Measurements from ENCODE around the gene NAP1L4. TPM values are rescaled to one million over a fixed set of nuclear protein-coding genes. Genes with fewer than 3 reads are reported as not detected.

Gene NAP1L4
- polyA plus RNA-seq, 1 donor, result 116 TPM

GRCh38 chr11:3002351-3002861 is 10.3 kb upstream of the NAP1L4 start:
- DNase-seq, result no peak
- Histone ChIP-seq H3K4me1 (ENCODE audit: control insufficient read depth, insufficient read depth, low read length) (no peaks in the 10 kb centered on the region), H3K4me3 (ENCODE audit: low read length) (no peak overlapping the region), H3K27ac (ENCODE audit: low read length) (no peak overlapping the region), H3K9me3 (ENCODE audit: control insufficient read depth, low read depth, low read length) (no peaks in the 10 kb centered on the region), H3K27me3 (ENCODE audit: control insufficient read depth, insufficient read depth, low read length) (no peaks in the 10 kb centered on the region), H3K36me3 (ENCODE audit: control insufficient read depth, insufficient read depth, low read length) (peaks cover 68% of the 10 kb centered on the region)
- no CpG with 5 or more reads among the region's 8 CpGs for WGBS (ENCODE audit: insufficient coverage, low lambda C conversion rate)

DNA sequence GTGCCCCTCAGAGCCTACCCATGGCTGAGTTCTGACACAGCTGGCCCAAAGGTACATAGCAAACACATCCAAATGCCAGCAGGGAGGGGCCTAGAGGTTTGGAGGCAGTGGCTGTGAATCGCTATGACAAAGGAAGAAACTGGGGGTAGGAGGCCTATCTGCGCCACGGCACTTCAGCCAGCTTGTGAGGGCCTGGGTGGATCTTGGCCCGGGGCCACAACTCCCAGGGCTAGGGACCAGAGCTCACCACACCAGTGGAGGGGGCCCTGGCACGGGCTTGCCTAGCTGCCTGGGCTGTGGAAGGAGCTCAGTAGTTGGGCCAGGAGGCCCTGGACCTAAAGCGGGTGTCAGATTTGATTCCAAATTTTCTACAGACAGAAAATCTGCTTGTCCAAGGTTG is 9.4 kb upstream of the NAP1L4 start:
- no peak overlapping the region for H3K27ac ChIP-seq (ENCODE audit: low read length)
- DNase-seq, result no peak
- WGBS (ENCODE audit: insufficient coverage, low lambda C conversion rate), result no CpG with 5 or more reads among the region's 6 CpGs
- H3K27me3 ChIP-seq (ENCODE audit: control insufficient read depth, insufficient read depth, low read length), result no peaks in the 10 kb centered on the region
- peaks cover 61% of the 10 kb centered on the region for H3K36me3 ChIP-seq (ENCODE audit: control insufficient read depth, insufficient read depth, low read length)
- H3K4me1 ChIP-seq (ENCODE audit: control insufficient read depth, insufficient read depth, low read length), result no peaks in the 10 kb centered on the region
- no peak overlapping the region for H3K4me3 ChIP-seq (ENCODE audit: low read length)
- no peaks in the 10 kb centered on the region for H3K9me3 ChIP-seq (ENCODE audit: control insufficient read depth, low read depth, low read length)

DNA sequence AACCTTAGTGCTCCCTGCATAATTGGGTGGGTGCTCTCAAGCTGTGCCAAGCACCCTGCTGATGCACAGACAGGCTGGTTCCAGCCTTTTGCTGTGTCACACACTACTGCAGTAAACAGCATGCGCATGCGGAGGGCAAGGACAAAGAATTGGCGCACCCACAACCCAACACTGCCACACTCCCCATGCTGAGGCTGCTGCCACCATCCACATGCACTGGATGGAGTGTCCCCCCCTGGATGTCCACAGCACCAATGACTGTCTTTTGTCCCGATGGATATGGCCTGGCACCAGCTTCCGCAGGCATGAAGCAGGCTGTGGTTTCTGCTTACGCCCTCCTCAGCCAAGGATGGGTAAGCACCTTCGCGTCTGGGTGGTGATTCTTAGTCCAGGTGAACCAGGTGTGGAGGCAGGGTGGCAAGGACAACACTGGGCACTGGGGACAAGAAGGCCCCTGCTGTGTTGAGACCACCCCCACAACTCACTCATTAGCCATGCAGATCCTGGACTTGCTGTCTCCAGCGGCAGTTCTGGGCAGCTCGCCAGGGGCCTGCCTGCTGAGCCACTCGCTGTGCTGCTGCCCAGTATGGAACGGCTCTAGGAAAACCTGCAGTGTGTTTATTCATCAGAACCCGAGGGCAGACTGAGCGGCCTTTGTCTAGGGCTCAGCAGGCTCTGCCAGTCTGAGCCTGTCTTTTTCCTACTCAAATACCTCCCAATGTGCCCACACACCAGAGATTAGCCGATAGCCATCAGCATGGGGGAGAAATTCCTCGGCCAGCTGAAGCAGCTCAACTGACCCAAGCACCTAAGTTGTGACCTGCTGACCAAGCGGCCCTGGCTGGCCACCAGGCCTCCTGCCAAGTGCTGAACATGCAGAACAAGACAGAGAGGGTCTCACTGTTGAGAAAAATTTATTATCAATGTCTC is 8.2 kb upstream of the NAP1L4 start:
- no peaks in the 10 kb centered on the region for H3K9me3 ChIP-seq (ENCODE audit: control insufficient read depth, low read depth, low read length)

DNA sequence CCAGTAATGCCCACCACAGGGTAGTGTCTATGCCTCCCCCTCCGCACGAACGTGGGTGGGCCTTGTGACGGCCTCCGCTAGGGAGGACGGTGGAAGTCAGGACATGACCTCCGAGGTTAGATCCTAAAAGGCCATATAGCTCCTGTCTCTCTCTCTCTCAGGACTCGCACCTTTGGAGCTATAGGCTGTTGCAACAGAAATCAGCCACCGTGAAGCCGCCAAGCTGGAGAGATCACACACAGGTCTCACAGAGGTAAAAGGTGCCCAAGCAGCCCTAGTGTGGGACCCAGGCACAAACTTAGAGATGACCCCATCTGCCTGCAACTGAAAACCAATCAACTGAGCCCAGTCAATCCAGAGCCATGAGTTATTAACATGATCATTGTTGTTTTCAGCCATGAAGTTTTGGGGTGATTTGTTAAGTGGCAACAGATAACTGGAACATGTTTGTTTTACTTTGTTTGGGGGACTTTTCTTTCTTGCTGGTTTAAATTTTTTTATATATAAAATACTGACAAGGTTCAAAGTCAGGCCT is 7.4 kb upstream of the NAP1L4 start:
- peaks cover 48% of the 10 kb centered on the region for H3K36me3 ChIP-seq (ENCODE audit: control insufficient read depth, insufficient read depth, low read length)
- no peak for DNase-seq
- no peaks in the 10 kb centered on the region for H3K4me1 ChIP-seq (ENCODE audit: control insufficient read depth, insufficient read depth, low read length)
- H3K4me3 ChIP-seq (ENCODE audit: low read length), result no peak overlapping the region
- H3K27ac ChIP-seq (ENCODE audit: low read length), result no peak overlapping the region
- H3K9me3 ChIP-seq (ENCODE audit: control insufficient read depth, low read depth, low read length), result no peaks in the 10 kb centered on the region
- H3K27me3 ChIP-seq (ENCODE audit: control insufficient read depth, insufficient read depth, low read length), result no peaks in the 10 kb centered on the region
- no CpG with 5 or more reads among the region's 10 CpGs for WGBS (ENCODE audit: insufficient coverage, low lambda C conversion rate)

More for the DNA sequence above, 8.2 kb upstream of the NAP1L4 start:
- Histone ChIP-seq H3K4me1 (ENCODE audit: control insufficient read depth, insufficient read depth, low read length) (no peaks in the 10 kb centered on the region), H3K36me3 (ENCODE audit: control insufficient read depth, insufficient read depth, low read length) (peaks cover 50% of the 10 kb centered on the region), H3K27me3 (ENCODE audit: control insufficient read depth, insufficient read depth, low read length) (no peaks in the 10 kb centered on the region), H3K27ac (ENCODE audit: low read length) (no peak overlapping the region), H3K4me3 (ENCODE audit: low read length) (no peak overlapping the region)
- WGBS (ENCODE audit: insufficient coverage, low lambda C conversion rate), result no CpG with 5 or more reads among the region's 17 CpGs
- peak in 1 of 2 donors; percentile 34 for DNase-seq

DNA sequence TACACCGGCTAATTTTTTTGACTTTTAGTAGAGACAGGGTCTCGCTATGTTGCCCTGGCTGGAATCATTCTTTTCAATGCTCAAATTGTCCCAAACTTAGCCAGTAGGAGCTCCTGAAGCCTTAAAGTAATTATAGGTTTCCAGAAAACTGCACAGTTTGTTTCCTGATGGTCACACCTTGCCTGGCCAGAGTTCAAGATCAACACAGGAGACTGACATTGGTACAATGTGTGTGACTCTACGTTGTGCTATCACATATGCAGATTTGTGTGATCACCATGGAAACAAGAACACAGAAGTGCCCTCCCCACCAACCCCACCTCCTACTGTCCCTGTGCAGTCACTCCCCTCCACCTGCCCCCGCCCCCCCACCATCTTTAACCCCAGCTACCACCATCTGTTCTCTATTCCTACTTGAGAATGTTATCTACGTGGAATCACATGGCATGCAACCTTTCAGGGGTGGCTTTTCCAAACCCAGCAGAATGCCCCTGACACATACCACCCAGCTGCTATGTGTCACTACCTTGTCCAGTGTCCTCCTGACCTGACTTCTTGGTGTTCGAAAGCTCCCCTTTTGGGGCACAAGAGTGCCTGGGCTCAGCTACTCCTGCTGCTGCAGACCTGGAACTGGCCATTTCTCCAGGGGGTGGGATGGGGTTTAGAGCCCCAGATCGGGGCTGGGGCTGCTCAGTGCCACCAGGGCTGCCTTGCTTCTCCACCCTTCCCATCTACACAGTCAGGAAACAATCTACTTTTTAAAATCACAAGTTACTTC is 6.1 kb upstream of the NAP1L4 start:
- Histone ChIP-seq H3K36me3 (ENCODE audit: control insufficient read depth, insufficient read depth, low read length) (peaks cover 36% of the 10 kb centered on the region), H3K4me3 (ENCODE audit: low read length) (no peak overlapping the region), H3K4me1 (ENCODE audit: control insufficient read depth, insufficient read depth, low read length) (no peaks in the 10 kb centered on the region), H3K27ac (ENCODE audit: low read length) (no peak overlapping the region), H3K9me3 (ENCODE audit: control insufficient read depth, low read depth, low read length) (no peaks in the 10 kb centered on the region), H3K27me3 (ENCODE audit: control insufficient read depth, insufficient read depth, low read length) (no peaks in the 10 kb centered on the region)
- WGBS (ENCODE audit: insufficient coverage, low lambda C conversion rate), result no CpG with 5 or more reads among the region's 7 CpGs
- peak in 1 of 2 donors; percentile 11 for DNase-seq

GRCh38 chr11:2997406-2997805 is 5.3 kb upstream of the NAP1L4 start:
- no peak for DNase-seq
- H3K36me3 ChIP-seq (ENCODE audit: control insufficient read depth, insufficient read depth, low read length), result peaks cover 27% of the 10 kb centered on the region
- H3K27ac ChIP-seq (ENCODE audit: low read length), result no peak overlapping the region
- no peak overlapping the region for H3K4me3 ChIP-seq (ENCODE audit: low read length)
- no CpG with 5 or more reads among the region's 4 CpGs for WGBS (ENCODE audit: insufficient coverage, low lambda C conversion rate)
- no peaks in the 10 kb centered on the region for H3K27me3 ChIP-seq (ENCODE audit: control insufficient read depth, insufficient read depth, low read length)
- peaks cover 5% of the 10 kb centered on the region for H3K4me1 ChIP-seq (ENCODE audit: control insufficient read depth, insufficient read depth, low read length)
- H3K9me3 ChIP-seq (ENCODE audit: control insufficient read depth, low read depth, low read length), result no peaks in the 10 kb centered on the region

GRCh38 chr11:2996976-2997375 is 4.8 kb upstream of the NAP1L4 start:
- peaks cover 5% of the 10 kb centered on the region for H3K4me1 ChIP-seq (ENCODE audit: control insufficient read depth, insufficient read depth, low read length)
- H3K36me3 ChIP-seq (ENCODE audit: control insufficient read depth, insufficient read depth, low read length), result peaks cover 23% of the 10 kb centered on the region
- no peaks in the 10 kb centered on the region for H3K27me3 ChIP-seq (ENCODE audit: control insufficient read depth, insufficient read depth, low read length)
- H3K9me3 ChIP-seq (ENCODE audit: control insufficient read depth, low read depth, low read length), result no peaks in the 10 kb centered on the region
- WGBS (ENCODE audit: insufficient coverage, low lambda C conversion rate), result 100% methylated on average over 1 of the region's 6 CpGs
- H3K4me3 ChIP-seq (ENCODE audit: low read length), result no peak overlapping the region
- DNase-seq, result no peak
- H3K27ac ChIP-seq (ENCODE audit: low read length), result no peak overlapping the region

- no peak overlapping the region for H3K27ac ChIP-seq (ENCODE audit: low read length)
- no peaks in the 10 kb centered on the region for H3K9me3 ChIP-seq (ENCODE audit: control insufficient read depth, low read depth, low read length)
- peaks cover 5% of the 10 kb centered on the region for H3K4me1 ChIP-seq (ENCODE audit: control insufficient read depth, insufficient read depth, low read length)
- peaks cover 14% of the 10 kb centered on the region for H3K36me3 ChIP-seq (ENCODE audit: control insufficient read depth, insufficient read depth, low read length)
- H3K4me3 ChIP-seq (ENCODE audit: low read length), result no peak overlapping the region
- no peak for DNase-seq
- WGBS (ENCODE audit: insufficient coverage, low lambda C conversion rate), result no CpG with 5 or more reads among the region's 14 CpGs
- no peaks in the 10 kb centered on the region for H3K27me3 ChIP-seq (ENCODE audit: control insufficient read depth, insufficient read depth, low read length)
These were observed 3.9 kb upstream of the NAP1L4 start for GRCh38 chr11:2995893-2996554.

GRCh38 chr11:2995031-2995561 is 3.0 kb upstream of the NAP1L4 start:
- no peak for DNase-seq
- H3K4me3 ChIP-seq (ENCODE audit: low read length), result no peak overlapping the region
- no peaks in the 10 kb centered on the region for H3K9me3 ChIP-seq (ENCODE audit: control insufficient read depth, low read depth, low read length)
- peaks cover 5% of the 10 kb centered on the region for H3K4me1 ChIP-seq (ENCODE audit: control insufficient read depth, insufficient read depth, low read length)
- peaks cover 6% of the 10 kb centered on the region for H3K36me3 ChIP-seq (ENCODE audit: control insufficient read depth, insufficient read depth, low read length)
- WGBS (ENCODE audit: insufficient coverage, low lambda C conversion rate), result no CpG with 5 or more reads among the region's 13 CpGs
- no peak overlapping the region for H3K27ac ChIP-seq (ENCODE audit: low read length)
- no peaks in the 10 kb centered on the region for H3K27me3 ChIP-seq (ENCODE audit: control insufficient read depth, insufficient read depth, low read length)
